ENCODE results near the gene KRT80. TPM values are rescaled to one million over a fixed set of nuclear protein-coding genes. Genes with fewer than 3 reads are reported as not detected.

The KRT80 gene
- polyA plus RNA-seq, 3 donors = 0.70 to 1.1 (median 0.99) TPM

DNA sequence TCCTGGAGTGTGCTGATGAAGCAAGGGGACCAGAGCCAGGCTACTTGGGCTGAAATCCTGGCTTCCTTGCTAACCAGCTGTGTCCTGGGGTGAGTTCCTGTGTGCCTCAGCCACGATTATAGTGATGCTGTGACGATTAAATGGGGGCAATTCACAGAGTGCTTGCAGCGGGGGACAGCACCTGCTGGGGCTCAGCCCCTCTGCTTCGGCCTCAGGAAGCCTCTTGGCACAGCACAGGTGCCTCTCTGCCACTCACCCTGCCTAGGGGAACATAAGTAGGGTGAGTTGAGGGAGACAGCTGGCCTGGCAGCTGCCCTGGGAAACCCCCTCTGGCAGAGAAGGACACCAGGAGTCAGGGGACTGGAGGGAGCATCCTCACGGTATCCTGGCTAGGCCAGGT is 9.4 kb downstream of the KRT80 start:
- DNase-seq = no peak

DNA sequence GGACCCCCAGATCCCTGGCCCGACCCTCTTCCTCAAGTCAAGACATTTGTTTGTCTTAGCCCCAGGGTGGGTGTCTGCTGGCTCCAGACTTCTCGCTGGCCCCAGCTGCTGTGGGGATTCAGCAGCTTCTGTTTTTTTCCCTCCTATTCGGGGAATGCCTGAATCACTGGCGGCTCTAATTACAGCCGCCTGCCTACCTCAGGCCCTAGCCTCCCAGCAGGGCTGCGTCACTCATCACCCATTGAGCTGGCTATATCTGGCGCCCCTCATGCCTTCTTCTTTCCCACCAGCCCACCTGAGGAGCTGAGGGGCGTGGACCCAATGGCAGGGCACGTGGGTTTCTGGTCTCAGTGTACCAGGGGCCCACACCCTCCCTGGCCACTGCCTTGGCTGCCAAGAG is 10.1 kb downstream of the KRT80 start:
- no peak for DNase-seq

DNA sequence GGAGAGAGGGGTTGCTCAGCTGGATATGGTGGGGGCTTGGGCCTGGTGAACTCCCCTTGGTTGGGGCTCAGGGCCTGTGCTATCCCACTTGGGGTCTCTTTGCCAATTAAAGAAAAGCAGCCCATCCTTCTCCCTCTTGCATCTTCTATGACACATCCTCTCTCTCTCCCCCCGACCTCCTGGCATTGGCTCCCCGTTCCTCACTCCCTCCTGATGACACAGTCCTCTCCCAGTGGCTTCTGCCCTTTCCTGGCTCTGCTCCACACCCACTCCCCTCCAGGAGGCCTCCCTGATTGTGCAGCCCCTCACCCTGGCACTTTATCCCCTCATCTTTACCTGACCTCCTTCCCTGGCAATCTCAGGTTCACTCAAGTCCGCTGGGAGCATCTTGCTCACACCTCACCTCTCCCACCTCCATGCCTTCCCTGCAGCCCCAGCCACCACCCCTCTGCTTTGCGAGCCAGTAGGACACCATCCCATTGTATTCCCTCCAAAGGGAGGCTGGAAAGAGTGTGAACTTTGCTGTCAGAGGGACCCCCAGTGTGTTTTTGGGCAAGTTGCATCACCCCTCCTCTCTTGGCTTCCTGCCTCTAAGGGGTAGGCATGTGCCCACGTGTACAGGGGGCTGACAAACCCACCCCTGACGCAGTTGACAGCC is 10.7 kb downstream of the KRT80 start:
- no peak for DNase-seq

DNA sequence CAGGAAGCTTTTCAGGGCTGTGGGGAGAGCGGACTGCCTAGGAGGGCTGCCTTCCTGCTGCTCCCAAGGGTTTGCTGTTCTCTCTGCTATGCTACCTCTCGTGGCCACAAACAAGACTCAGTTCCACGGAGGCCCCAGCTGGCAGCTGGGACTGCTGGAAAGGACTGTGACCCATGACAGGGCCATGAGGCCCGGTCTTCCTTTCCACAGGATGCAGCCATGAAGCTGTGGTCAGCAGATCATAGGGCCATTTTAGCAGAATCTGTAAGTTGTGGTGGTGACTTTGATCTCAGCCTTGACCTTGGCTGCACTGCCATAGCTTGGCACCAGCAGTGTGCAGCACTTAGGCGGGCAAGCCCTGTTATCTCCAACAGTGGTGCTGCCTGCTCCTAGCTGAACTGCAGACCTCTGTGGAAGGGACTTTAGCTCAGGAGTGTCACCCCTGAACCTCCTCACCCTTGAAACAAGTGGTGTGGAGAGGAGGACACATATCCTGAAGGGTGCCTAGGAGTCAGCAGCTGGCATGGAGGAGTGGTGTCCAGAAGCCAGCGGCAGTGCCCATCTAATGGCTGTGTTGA is 12.3 kb downstream of the KRT80 start:
- no peak for DNase-seq

DNA sequence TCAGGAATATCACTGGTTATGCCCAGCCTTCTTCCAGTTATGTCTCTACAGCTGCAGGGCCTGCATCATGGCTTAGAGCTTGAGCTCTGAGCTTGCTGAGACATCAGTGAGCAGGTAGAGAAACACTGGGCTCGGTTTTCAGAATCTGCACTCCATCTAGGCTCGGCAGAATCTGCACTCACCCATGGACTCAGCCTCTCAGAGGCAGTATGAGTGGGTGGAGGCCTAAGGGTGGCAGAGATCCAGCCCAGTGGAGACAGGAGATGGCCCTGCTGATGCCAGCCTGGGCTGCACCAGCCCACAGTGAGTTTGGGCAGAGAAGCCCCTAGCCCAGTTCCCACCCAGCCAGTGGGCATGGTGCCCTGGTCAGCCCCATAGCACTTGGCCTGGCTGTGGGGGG is 12.8 kb downstream of the KRT80 start:
- no peak for DNase-seq

DNA sequence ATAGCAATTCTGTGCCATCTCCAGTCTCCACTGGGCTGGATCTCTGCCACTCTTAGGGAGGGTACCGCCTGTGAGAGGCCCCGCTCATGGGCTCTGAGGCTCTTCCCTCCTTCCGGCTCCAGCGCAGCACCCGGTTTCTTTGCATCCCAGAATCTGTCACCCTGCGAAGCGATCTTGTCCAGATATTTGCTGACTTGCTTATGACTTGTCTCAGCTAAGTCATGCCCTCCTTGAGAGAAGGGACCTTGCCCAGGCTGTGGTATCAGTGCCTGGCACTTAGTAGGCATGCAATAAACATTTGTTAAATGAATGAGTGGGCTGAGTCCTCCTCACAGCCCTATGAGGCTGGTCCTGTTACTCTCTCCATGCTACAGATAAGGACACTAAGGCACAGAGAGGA is 13.4 kb downstream of the KRT80 start:
- DNase-seq = no peak

DNA sequence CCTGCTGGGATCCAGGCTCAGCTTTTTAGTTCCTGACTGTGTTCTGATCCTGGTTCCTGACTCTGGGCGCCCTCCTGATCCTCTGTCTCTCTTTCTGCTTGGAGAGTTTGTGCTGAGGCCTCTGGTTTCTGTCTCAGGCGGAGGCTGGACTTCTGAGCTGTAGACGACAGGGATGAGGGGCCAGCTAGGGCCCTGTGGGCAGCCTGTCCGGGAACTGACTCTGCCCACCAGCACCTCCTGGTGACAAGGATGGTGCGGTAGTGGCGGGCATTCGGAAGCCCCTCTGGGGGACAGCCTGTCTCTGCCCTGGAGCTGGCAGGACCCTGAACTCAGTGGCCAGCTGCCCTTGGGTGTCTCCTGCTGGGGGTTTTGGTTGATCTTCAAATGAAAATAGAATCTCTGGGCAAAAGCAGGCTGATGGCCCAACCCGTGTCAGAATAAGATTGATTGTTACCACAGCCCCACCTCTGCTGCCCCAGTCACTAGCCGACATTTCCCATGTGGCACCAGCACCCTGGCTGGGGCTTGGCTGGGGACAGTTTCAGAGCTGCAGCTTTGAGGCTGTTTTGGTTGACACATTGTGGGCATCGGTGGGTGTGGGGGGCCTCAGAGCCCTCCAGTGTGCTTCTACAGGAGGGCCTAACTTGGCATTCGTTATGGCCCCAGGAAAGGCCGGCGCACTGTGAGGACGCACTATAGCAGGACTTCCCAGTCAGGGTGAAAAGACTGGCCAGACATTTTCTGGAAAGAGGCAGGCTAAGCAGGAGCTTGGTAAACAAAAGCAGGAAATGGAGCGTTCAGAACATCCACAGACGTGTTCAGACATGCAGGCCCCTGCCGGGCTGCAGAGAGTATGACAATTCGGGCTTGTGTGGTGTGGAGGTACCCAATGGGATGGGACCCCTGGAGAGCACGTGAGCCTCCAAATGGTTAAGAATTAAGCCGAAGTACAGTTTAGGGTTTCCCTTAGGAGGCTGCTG is 16.2 kb downstream of the KRT80 start:
- DNase-seq = no peak

DNA sequence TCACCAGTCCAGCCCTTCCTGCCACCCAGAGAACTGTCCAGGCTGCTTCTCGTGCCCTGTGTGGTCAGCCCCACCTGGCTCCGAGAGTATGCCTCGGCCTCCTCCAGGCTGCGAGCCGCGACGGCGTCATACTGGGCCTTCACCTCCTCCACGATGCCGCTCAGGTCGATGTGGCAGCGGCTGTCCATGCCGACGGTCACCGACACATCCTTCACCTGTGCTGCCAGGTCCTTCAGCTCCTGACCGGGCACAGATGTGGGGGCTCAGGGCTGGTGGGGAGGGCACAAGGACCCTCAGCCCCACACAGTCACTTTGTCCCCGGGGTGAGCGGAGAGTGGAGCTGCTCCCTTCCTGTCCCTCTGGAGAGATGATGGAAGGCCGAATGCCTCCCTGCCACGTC is 18.3 kb downstream of the KRT80 start:
- DNase-seq = no peak

DNA sequence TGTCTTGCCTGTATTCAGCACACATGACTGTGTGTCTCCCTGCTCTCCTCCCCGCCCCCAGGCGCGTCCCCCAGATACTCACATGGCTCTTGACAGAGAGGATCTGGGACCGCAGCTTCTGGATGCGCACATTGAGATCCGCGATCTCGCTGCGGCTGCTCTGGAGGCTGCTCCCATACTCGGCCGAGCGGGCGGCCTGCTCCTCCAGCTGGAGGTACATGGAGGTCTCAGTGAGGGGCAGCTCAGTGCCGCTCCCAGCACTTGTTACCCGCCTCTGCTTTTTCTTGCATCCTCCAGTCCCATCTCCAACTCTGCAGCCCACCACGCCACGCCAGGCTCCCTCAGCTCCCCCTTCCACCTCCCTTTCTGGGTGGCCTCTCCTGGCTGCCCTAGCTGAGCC is 18.9 kb downstream of the KRT80 start:
- no peak for DNase-seq

DNA sequence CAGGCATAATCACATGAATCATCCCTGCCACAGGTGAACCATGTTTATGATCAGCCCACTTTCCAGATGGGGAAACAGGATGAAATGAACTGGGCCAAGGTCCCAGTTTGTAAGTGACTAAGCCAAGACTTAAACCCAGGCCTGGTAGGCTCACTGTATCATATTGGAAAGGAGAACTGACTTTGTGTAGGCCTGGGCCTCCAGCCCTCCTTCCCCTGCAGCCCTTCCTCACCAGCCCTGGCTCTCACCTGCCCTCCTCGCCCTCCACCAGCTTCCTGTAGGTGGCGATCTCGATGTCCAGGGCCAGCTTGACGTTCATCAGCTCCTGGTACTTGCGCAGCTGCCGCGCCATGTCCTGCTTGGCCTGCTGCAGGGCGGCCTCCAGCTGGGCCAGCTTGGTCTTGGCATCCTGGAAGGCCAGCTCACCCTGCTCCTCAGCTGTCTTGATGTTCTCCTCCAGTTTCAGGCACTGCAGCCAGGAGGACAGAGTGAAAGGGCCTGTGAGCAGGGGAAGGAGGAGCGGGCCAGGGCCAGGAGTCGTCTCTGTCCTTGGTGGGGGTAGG is 19.8 kb downstream of the KRT80 start:
- no peak for DNase-seq

DNA sequence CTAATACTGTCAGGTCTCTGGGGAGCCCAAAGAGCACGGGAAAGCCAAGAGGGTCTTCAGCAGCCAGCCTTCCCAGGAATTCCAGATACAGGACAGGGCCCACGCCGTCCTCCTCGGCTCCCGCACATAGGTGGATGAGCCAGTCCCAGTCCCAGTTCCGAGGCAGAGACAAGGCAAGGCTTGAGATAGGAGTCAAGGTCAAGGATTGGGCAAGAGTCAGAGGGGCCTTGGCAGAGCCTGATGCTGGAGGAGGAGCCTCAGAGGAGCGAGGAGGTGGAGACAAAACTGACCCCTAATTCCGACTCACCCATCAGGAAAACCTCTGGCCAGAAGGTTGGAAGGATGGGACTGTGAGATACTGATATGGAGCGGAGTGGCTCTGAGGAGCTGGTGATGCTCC is 21.0 kb downstream of the KRT80 start:
- DNase-seq = no peak

DNA sequence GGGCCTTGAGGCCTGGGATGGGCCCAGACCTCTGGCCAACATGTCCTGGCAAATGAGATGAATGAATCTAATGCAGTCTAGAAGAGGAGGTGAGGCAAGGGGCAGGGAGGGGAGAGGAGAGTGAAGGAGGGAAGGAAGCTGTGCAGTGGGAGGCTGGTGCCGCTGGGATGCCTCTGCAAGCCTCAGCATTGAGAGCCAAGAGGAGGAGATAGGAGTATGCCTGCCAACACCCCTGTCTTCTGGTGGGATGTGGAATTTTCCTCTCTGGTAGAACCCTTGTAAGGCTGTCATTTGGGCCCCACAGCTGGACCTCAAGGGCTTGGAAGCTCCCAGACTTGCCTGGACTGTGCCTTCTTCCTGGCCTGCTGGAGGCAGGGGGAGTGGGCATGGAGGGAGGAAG is 21.9 kb downstream of the KRT80 start:
- no peak for DNase-seq

DNA sequence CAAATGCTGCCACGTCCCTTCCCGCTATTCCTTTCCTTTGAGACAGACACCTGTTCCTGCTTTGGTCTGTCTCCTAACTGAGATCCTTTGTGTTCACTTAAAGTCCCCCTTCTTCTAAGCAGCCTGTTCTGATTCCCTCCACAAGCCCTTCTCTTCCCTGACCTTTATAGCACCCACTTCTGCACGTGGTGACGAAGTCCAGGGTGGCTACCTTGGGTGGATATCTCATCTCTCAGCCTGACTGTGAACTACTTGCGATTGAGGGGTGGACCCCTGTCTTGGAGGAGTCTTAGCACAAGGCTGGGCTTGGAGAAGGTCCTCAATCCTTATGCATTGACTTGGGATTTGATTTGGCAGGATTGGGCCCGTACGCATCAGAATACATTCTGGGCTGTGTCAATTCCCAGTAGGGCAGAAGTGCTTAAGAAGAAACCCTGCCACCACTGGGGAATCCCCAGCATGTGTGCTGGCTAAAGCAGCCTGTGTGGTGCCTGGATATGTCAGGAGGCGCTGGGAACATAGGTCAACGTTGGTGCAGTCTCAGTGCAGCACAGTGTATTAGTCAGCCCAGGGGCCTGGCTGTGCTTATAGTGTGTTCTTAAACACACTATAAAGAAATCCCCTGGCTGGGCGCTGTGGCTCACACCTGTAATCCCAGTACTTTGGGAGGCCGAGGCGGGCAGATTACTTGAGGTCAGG is 23.6 kb downstream of the KRT80 start:
- DNase-seq = no peak

DNA sequence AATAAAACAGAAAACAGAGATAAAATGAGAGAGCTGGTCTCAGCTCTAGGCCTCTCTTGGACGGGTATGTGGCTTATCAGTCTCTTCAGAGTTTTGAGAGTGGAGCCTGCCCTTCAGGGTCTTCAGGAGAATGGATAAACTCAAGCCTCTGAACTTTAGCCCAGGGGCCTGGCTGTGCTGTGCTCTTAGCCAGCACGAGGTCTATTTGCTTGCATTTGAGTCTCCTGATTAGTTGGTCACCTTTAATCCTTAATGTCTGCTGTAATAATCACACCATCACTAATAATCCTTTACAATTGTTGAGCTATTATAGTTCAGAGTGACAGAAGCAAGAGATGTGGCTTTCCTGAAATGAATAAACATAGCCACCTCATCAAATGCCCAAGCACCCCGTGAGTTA is 24.3 kb downstream of the KRT80 start:
- no peak for DNase-seq

DNA sequence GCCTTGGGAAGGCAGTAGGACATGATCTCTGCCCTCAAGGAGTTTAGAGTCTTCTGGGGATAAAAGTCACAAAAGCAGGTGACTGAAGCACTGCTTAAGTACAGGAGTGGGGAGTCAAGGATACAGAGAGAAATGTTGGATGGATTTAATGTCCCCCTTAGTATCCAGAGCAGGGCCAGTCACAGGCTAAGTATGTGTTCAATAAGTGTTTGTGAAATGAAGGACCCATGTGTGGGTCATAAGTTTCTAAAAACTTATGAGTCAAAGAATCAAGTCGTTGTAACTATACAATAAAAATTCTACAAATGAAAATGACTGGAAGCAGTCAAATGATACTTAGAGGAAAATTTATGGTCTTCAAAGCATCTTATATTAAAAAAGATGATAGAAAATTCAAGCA is 25.1 kb downstream of the KRT80 start:
- DNase-seq = no peak

DNA sequence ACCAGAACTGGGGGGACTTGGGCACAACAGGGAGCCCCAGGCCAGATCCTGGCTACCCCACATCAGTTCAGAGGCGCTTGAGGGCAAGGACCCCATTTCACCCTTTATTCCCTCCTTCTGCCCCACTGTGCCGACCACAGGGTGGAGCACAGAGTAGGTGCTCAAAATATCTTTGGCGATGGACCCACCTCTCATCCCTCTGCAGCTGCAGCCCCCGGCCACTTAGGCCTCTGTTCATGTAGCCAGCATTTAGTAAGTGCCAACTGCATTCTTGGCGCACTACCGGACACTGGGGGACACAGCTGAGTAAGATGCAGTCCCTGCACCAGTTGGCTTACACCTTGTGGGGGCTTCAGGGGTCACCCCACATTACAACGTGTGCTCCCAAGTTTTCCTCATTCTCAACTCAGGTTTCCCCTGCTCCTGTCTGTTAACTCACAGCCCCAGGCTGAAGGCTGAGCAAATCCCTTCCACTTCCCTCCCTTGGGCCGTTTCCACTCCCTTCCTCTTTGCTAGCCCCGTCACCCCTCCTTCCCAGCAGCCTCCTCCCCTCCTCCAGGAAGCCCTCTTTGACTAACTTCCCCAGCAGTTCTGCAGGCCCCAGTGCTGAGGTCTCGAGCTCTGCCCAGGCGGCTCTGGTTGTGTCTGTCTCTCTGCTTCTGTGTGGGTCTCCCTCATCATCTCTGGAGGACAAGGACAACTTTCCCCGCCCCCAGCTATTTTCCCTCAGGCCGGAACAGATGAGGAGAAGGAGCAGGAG is 26.5 kb downstream of the KRT80 start:
- no peak for DNase-seq

DNA sequence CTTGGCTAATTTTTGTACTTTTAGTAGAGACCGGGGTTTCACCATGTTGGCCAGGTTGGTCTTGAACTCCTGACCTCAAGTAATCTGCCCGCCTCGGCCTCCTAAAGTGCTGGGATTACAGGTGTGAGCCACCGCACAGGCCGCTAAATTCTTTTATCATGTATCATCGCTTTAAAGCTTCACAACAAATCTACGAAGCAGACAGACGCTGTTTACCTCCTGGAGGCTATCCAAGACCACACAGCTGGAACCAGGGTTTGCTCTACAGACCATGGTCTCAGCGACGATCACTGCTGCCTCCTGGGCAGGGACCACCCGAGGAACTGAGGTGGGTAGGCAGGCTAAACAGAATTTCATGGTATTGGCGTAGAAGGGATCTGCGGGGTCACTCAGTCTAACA is 27.2 kb downstream of the KRT80 start:
- DNase-seq = no peak

DNA sequence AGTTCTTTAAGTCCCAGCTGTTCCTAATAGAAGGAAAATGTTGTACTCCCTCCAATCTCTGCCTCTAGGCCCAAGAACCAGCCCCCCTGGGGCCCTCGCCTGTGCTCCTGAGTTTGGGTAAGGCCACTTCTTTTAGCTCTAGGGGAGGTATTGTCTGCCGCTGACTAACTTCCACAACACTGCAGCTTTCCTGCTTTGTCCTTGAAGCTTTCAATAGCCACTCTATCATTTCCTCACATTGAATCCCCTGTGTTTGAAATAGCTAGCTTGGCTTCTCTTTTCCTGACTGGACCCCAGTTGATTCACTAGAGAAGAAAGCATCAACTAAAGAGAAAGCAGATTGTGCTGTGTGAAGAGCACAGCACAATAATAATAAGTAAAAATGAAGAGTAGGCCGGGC is 28.8 kb downstream of the KRT80 start:
- no peak for DNase-seq

DNA sequence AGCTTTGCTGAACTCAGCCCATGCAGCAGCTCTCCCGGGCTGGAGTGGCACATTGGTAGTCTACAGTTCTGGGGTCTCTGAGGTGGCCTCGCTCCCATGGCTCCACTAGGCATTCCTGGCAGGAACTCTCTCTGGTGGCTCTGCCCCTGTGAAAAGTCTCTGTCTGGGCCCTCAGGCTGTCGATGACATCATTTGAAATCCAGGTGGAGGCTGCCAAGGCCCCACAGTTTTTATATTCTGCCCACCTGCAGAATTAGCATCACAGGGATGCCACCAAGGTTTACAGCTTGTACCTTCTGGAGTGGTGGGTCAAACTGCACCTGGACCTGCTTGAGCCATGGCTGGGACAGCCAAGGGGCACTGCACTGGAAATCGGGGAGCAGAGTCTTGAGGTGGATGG is 31.6 kb downstream of the KRT80 start:
- no peak for DNase-seq

DNA sequence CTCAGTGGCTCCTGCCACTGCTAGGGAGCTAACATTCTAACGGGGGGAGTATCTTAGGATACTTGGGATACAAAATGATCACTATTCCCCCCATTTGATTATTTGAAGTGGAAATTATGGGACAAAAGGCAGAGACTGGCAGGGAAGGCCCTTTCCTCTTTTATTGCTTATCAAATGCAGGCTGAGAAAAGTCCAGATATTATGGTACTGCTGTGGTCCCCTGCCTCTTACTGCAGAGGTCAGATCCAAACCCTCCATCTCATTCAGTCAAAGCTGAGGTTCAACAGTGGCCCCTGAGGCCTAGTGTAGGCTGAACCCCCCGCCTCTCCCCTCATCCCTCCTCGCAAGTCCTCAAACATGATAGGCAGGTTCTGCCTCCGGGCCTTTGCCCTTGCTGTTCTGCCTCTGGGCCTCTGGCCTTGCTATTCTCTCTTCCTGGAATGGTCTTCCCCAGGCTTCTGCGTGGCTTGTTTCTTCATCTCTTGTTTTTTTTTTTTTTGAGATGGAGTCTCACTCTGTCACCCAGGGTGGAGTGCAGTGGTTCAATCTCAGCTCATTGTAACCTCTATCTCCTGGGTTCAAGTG is 34.2 kb downstream of the KRT80 start:
- DNase-seq = no peak
